ENCODE measurements around the gene OPCML.

Gene OPCML

GRCh38 chr11:133133050-133133449, 399.3 kb downstream of the OPCML start (continued):
- TF ChIP-seq POU6F1 (CRISPR knock-in tag; IDR thresholded peaks at IDR 0.05; ENCODE audit: borderline replicate concordance, low read depth), result no peak
- no peak for TF ChIP-seq ARNTL (CRISPR knock-in tag; IDR thresholded peaks at IDR 0.05; ENCODE audit: borderline replicate concordance, low read depth)

- TF ChIP-seq TOX (CRISPR knock-in tag; IDR thresholded peaks at IDR 0.05; ENCODE audit: borderline replicate concordance), result no peak
- no peak for TF ChIP-seq ARNTL (CRISPR knock-in tag; IDR thresholded peaks at IDR 0.05; ENCODE audit: borderline replicate concordance, low read depth)
- TF ChIP-seq OSR1 (CRISPR knock-in tag; IDR thresholded peaks at IDR 0.05), result no peak
- TF ChIP-seq SNAI2 (CRISPR knock-in tag; IDR thresholded peaks at IDR 0.05), result no peak
- TF ChIP-seq ESRRG (CRISPR knock-in tag; IDR thresholded peaks at IDR 0.05), result no peak
- no peak for TF ChIP-seq PPARA (CRISPR knock-in tag; IDR thresholded peaks at IDR 0.05; ENCODE audit: borderline replicate concordance)
- no peak for TF ChIP-seq ZFP30 (CRISPR knock-in tag; IDR thresholded peaks at IDR 0.05)
- no peak for TF ChIP-seq BACH2 (CRISPR knock-in tag; IDR thresholded peaks at IDR 0.05; ENCODE audit: borderline replicate concordance)
- TF ChIP-seq ZNF70 (CRISPR knock-in tag; IDR thresholded peaks at IDR 0.05), result no peak
- TF ChIP-seq PATZ1 (CRISPR knock-in tag; IDR thresholded peaks at IDR 0.05; ENCODE audit: borderline replicate concordance), result no peak
- TF ChIP-seq CREB5 (CRISPR knock-in tag; IDR thresholded peaks at IDR 0.05; ENCODE audit: low read depth), result no peak
- no peak for TF ChIP-seq ISL1 (CRISPR knock-in tag; IDR thresholded peaks at IDR 0.05)
- TF ChIP-seq CSDC2 (CRISPR knock-in tag; IDR thresholded peaks at IDR 0.05), result no peak
- ATAC-seq, result no peak
Measured at GRCh38 chr11:133127741-133128140, 404.6 kb downstream of the OPCML start.

- TF ChIP-seq TCF4 (CRISPR knock-in tag; IDR thresholded peaks at IDR 0.05; ENCODE audit: borderline replicate concordance), result no peak
- no peak for TF ChIP-seq ZNF565 (CRISPR knock-in tag; conservative IDR thresholded peaks at IDR 0.05; ENCODE audit: low read depth)
- no peak for TF ChIP-seq ISL1 (CRISPR knock-in tag; IDR thresholded peaks at IDR 0.05)
- no peak for TF ChIP-seq ZC3H10 (CRISPR knock-in tag; IDR thresholded peaks at IDR 0.05)
- TF ChIP-seq SNAI2 (CRISPR knock-in tag; IDR thresholded peaks at IDR 0.05), result no peak
- no peak for TF ChIP-seq ZFP3 (CRISPR knock-in tag; IDR thresholded peaks at IDR 0.05)
- no peak for TF ChIP-seq ZNF8 (CRISPR knock-in tag; IDR thresholded peaks at IDR 0.05)
- TF ChIP-seq CREB5 (CRISPR knock-in tag; IDR thresholded peaks at IDR 0.05; ENCODE audit: low read depth), result no peak
- TF ChIP-seq CSDC2 (CRISPR knock-in tag; IDR thresholded peaks at IDR 0.05), result no peak
- no peak for TF ChIP-seq ZFP30 (CRISPR knock-in tag; IDR thresholded peaks at IDR 0.05)
- no peak for TF ChIP-seq ZNF70 (CRISPR knock-in tag; IDR thresholded peaks at IDR 0.05)
- no peak for TF ChIP-seq TOX (CRISPR knock-in tag; IDR thresholded peaks at IDR 0.05; ENCODE audit: borderline replicate concordance)
- no peak for TF ChIP-seq ARNTL (CRISPR knock-in tag; IDR thresholded peaks at IDR 0.05; ENCODE audit: borderline replicate concordance, low read depth)
- TF ChIP-seq GLIS3 (CRISPR knock-in tag; IDR thresholded peaks at IDR 0.05), result no peak
- TF ChIP-seq POU6F1 (CRISPR knock-in tag; IDR thresholded peaks at IDR 0.05; ENCODE audit: borderline replicate concordance, low read depth), result no peak
- no peak for TF ChIP-seq PPARA (CRISPR knock-in tag; IDR thresholded peaks at IDR 0.05; ENCODE audit: borderline replicate concordance)
- no peak for TF ChIP-seq CSRNP3 (CRISPR knock-in tag; IDR thresholded peaks at IDR 0.05)
- TF ChIP-seq BACH2 (CRISPR knock-in tag; IDR thresholded peaks at IDR 0.05; ENCODE audit: borderline replicate concordance), result no peak
- TF ChIP-seq RARB (CRISPR knock-in tag; IDR thresholded peaks at IDR 0.05), result no peak
- no peak for ATAC-seq
Measured at GRCh38 chr11:133123796-133124195, 408.5 kb downstream of the OPCML start.

Data from SK-N-SH treated with all-trans-retinoic acid at 6 μM for 48 hours (cell line).